H1 (cell line): ENCODE data around the gene CROT. TPM values are rescaled to one million over a fixed set of nuclear protein-coding genes. Genes with fewer than 3 reads are reported as not detected.

Experiments used
- CTCF ChIA-PET: fragments of 300-600 bp; sonication (Branson Sonifier 250); formaldehyde crosslinking; loops from one replicate; lab custom pipeline; 2021; ENCODE audit not compliant: partially characterized antibody; lab: Charles Lee
- POLR2A ChIA-PET: fragments of 300-600 bp; sonication (Branson Sonifier 250); formaldehyde crosslinking; loops from one replicate; lab custom pipeline; 2021; ENCODE audit warnings: inconsistent platforms; ENCODE audit not compliant: partially characterized antibody; lab: Charles Lee
- DNase-seq, 2 experiments: peaks; one replicate each; pipeline versions ENCODE4 v3.0.0 to v3.0.0-alpha.2; 2010 to 2022; ENCODE audit warnings: low spot score in 2 of 2, low read depth in 1 of 2, mixed read lengths in 1 of 2
- FAIRE-seq: peaks from 2 replicates; lab custom pipeline; 2011; peaks lifted over from hg19 to GRCh38; lab: Jason Lieb, UNC
- H2AFZ ChIP-seq: 2 replicates; pipeline ENCODE4 v1.8.1; 2012; ENCODE audit warnings: low read length, inconsistent platforms
- H2AK5ac ChIP-seq: 2 replicates; pipeline ENCODE4 v1.6.1; 2013; ENCODE audit warnings: low read depth, low read length
- H2BK120ac ChIP-seq: replicated peaks from 2 replicates; pipeline ENCODE3; 2013; ENCODE audit warnings: low read depth, low read length, inconsistent platforms
- H2BK12ac ChIP-seq: 2 replicates; pipeline ENCODE4 v1.6.1; 2013; ENCODE audit warnings: low read depth, low read length
- H2BK15ac ChIP-seq: 2 replicates; pipeline ENCODE4 v1.6.1; 2013; ENCODE audit warnings: low read length
- H2BK20ac ChIP-seq: 2 replicates; pipeline ENCODE4 v1.6.1; 2013; ENCODE audit warnings: low read length
- H2BK5ac ChIP-seq: 2 replicates; pipeline ENCODE4 v1.6.1; 2013; ENCODE audit warnings: low read depth, low read length
- H3K14ac ChIP-seq: 2 replicates; pipeline ENCODE4 v1.6.1; 2013; ENCODE audit warnings: inconsistent platforms; ENCODE audit not compliant: insufficient read length
- H3K18ac ChIP-seq: 2 replicates; pipeline ENCODE4 v1.6.1; 2013; ENCODE audit warnings: low read length; ENCODE audit errors: extremely low read depth
- H3K23ac ChIP-seq: 2 replicates; pipeline ENCODE4 v1.6.1; 2013; ENCODE audit warnings: inconsistent platforms; ENCODE audit not compliant: insufficient read length
- H3K23me2 ChIP-seq: 2 replicates; pipeline ENCODE4 v1.6.1; 2013; ENCODE audit warnings: low read depth, low read length
- H3K27ac ChIP-seq: 2 replicates; pipeline ENCODE4 v1.6.1; 2011; ENCODE audit warnings: low read depth, low read length, inconsistent platforms
- H3K27me3 ChIP-seq, 4 experiments: replicated peaks in 1 of 4; 1 replicate in 1 of 4; 2 replicates in 3 of 4; pipeline versions ENCODE4 v1.6.1 to v1.8.1; 2011 to 2013; ENCODE audit warnings: low read length in 3 of 4, mild to moderate bottlenecking in 3 of 4, inconsistent platforms in 2 of 4, mixed read lengths in 2 of 4, moderate library complexity in 1 of 4; ENCODE audit not compliant: control insufficient read depth in 3 of 4, insufficient read depth in 3 of 4; ENCODE audit errors: extremely low read depth in 1 of 4
- H3K36me3 ChIP-seq, 4 experiments: 2 replicates each; pipeline versions ENCODE4 v1.6.1 to v1.8.1; 2011 to 2013; ENCODE audit warnings: mild to moderate bottlenecking in 4 of 4, low read length in 3 of 4, moderate library complexity in 2 of 4, control low read depth in 1 of 4, inconsistent platforms in 1 of 4; ENCODE audit not compliant: insufficient read depth in 4 of 4, control insufficient read depth in 2 of 4
- H3K4ac ChIP-seq: replicated peaks from 2 replicates; pipeline ENCODE3; 2013; ENCODE audit warnings: low read length, low read depth, mixed read lengths, inconsistent platforms; ENCODE audit not compliant: insufficient read length
- H3K4me1 ChIP-seq, 4 experiments: replicated peaks in 1 of 4; 1 replicate in 1 of 4; 2 replicates in 3 of 4; pipeline versions ENCODE4 v1.6.1 to v1.8.1; 2011 to 2013; ENCODE audit warnings: low read length in 3 of 4, inconsistent platforms in 2 of 4, mixed read lengths in 1 of 4; ENCODE audit not compliant: insufficient read depth in 4 of 4, control insufficient read depth in 3 of 4
- H3K4me2 ChIP-seq, 2 experiments: 2 replicates each; pipeline versions ENCODE4 v1.6.1 to v1.8.1; 2011 to 2013; ENCODE audit warnings: low read depth in 2 of 2, low read length in 2 of 2, control low read depth in 1 of 2, inconsistent platforms in 1 of 2, mild to moderate bottlenecking in 1 of 2; ENCODE audit not compliant: insufficient read depth in 1 of 2
- H3K4me3 ChIP-seq, 4 experiments: fragments of 200-600, 300-600 bp in 1 of 4; sonication (generic), shearing (Covaris generic), sonication (Bioruptor Twin) in 1 of 4; 2 replicates each; pipeline versions ENCODE4 v1.5.1 to v1.8.1; 2011 to 2016; ENCODE audit warnings: low read length in 4 of 4, low read depth in 3 of 4, control low read depth in 2 of 4, inconsistent platforms in 2 of 4, mild to moderate bottlenecking in 2 of 4, mixed read lengths in 1 of 4, moderate library complexity in 1 of 4; ENCODE audit not compliant: insufficient read depth in 2 of 4; ENCODE audit errors: extremely low read depth in 1 of 4
- H3K56ac ChIP-seq: replicated peaks from 2 replicates; pipeline ENCODE3; 2013; ENCODE audit warnings: low read depth, mild to moderate bottlenecking, mixed read lengths, low read length, inconsistent platforms; ENCODE audit not compliant: insufficient read length
- H3K79me1 ChIP-seq: 2 replicates; pipeline ENCODE4 v1.6.1; 2013; ENCODE audit warnings: low read depth, low read length, control low read depth
- H3K79me2 ChIP-seq, 2 experiments: 2 replicates each; pipeline versions ENCODE4 v1.6.1 to v1.8.1; 2012 to 2013; ENCODE audit warnings: low read length in 2 of 2, mild to moderate bottlenecking in 2 of 2, inconsistent platforms in 1 of 2; ENCODE audit not compliant: insufficient read depth in 2 of 2, control insufficient read depth in 1 of 2
- H3K9ac ChIP-seq, 4 experiments: replicated peaks in 1 of 4; 1 replicate in 1 of 4; 2 replicates in 3 of 4; pipeline versions ENCODE4 v1.6.1 to v1.8.1; 2011 to 2013; ENCODE audit warnings: low read depth in 3 of 4, low read length in 3 of 4, control low read depth in 2 of 4, mild to moderate bottlenecking in 2 of 4, moderate library complexity in 2 of 4, inconsistent platforms in 1 of 4; ENCODE audit errors: extremely low read depth in 1 of 4
- H3K9me3 ChIP-seq, 2 experiments: 2 replicates each; pipeline versions ENCODE4 v1.6.1 to v1.8.1; 2012 to 2013; ENCODE audit warnings: mild to moderate bottlenecking in 2 of 2, moderate library complexity in 2 of 2, control low read depth in 1 of 2, inconsistent platforms in 1 of 2, low read depth in 1 of 2, low read length in 1 of 2, mixed read lengths in 1 of 2; ENCODE audit not compliant: insufficient read depth in 2 of 2
- H4K20me1 ChIP-seq, 2 experiments: replicated peaks in 1 of 2; 2 replicates each; pipeline versions ENCODE3 to v1.8.1; 2011 to 2013; ENCODE audit warnings: inconsistent platforms in 2 of 2, low read length in 2 of 2, mild to moderate bottlenecking in 1 of 2; ENCODE audit not compliant: insufficient read depth in 2 of 2, control insufficient read depth in 1 of 2
- H4K5ac ChIP-seq: 2 replicates; pipeline ENCODE4 v1.6.1; 2013; ENCODE audit warnings: low read length, low read depth, mixed read lengths, inconsistent platforms; ENCODE audit not compliant: insufficient read length
- H4K8ac ChIP-seq: 2 replicates; pipeline ENCODE4 v1.8.0; 2013; ENCODE audit warnings: mild to moderate bottlenecking, moderate library complexity, low read length, inconsistent platforms; ENCODE audit not compliant: insufficient read depth; ENCODE audit errors: extremely low read depth
- H4K91ac ChIP-seq: replicated peaks from 2 replicates; pipeline ENCODE3; 2013; ENCODE audit warnings: low read length, mixed read lengths, inconsistent platforms; ENCODE audit not compliant: insufficient read length
- WGBS, 2 experiments: shearing (Covaris generic) in 1 of 2; methylation state at CpG; one replicate each; pipeline versions ENCODE4 v1.1.6 to v1.1.7; 2013 to 2015; ENCODE audit warnings: low lambda C conversion rate in 2 of 2, mixed read lengths in 2 of 2, inconsistent platforms in 1 of 2, low coverage in 1 of 2, missing lambda C conversion rate in 1 of 2; ENCODE audit not compliant: insufficient replicate concordance in 2 of 2, insufficient coverage in 1 of 2, insufficient read length in 1 of 2; ENCODE audit errors: extremely low coverage in 1 of 2, missing lambda C conversion rate in 1 of 2; 5-methylcytosine and 5-hydroxymethylcytosine counted together
- polyA plus RNA-seq, 7 experiments: library from polyadenylated mRNA; depleted of rRNA in 3 of 7; stranded (reverse) in 5 of 7; unstranded in 2 of 7; fragments of >200 nt in 5 of 7; fragments of 200-250 nt in 2 of 7; gene quantifications; 1 replicate in 5 of 7; 2 replicates in 1 of 7; 4 replicates in 1 of 7; pipeline versions ENCODE4 v1.2.1 to v1.2.3, GENCODE V29; 2011 to 2013; ENCODE audit warnings: missing spikeins in 2 of 7, mixed read lengths in 2 of 7
- total RNA-seq: library from RNA; stranded (reverse); fragmentation: NEBNext Ultra II Directional; extraction: Animal tissue kit (Norgen Biotek cat#: 25700); gene quantifications from 2 replicates; pipeline ENCODE4 v1.2.1, GENCODE V29; 2021
- TF ChIP-seq, protein P1 (sequence below): IDR thresholded peaks from 2 replicates; pipeline ENCODE4 v1.6.1; 2011; ENCODE audit warnings: low read length, improper control_type of control experiment

The CROT gene
- total and polyA plus RNA-seq, 2 of the 8 experiments (the other 6 are each of a cell fraction or from before 2014, with no cell fraction given): 2.2 to 5.6 TPM

DNA sequence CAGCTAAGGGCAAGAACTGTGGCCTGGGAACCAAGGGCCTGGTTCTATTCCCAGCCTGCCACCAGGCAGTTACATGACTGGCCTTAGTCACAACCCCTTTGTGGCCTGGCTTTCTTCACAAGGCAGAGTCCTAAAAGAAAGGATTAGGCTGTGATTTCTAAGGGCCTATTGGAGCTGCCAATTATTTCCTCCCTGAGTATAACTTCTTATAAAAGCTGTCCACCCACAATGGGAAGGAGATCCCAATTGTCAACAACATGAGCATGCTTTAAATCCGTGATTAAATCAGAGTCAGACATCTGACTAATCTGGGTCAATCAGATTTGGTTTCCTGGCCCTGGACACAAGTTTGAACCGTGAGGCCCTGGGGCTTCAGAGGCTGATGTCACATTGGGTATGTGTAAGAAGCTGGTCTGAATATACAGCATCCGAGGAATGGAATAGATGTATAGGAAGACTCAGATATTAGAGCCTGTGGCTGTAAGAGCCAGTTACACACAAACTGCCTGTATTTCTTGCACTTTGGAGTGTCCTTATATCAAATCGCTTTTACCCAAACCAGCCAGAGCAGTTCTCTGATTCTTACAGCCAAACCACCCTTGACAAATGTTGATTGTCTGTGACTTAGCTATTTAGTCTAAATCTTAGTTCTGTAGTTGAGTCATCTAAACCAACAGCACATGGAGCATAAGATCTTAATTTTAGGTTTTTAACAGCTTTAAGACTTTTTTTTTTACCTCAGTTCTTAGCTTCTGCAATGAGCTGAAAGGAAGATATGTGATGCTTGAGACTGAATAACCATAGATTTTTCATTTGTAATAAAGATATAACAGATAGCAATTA is 68.7 kb downstream of the CROT start:
- no peak overlapping the region for H4K8ac ChIP-seq
- no peaks in the 10 kb centered on the region for H3K79me1 ChIP-seq
- no peak overlapping the region for H2BK120ac ChIP-seq
- H3K27ac ChIP-seq: no peak overlapping the region
- H2BK20ac ChIP-seq: no peak overlapping the region
- no peaks in the 10 kb centered on the region for H3K27me3 ChIP-seq
- no peak overlapping the region for H3K18ac ChIP-seq
- H3K9ac ChIP-seq: no peak overlapping the region
- TF ChIP-seq, protein P1, sequence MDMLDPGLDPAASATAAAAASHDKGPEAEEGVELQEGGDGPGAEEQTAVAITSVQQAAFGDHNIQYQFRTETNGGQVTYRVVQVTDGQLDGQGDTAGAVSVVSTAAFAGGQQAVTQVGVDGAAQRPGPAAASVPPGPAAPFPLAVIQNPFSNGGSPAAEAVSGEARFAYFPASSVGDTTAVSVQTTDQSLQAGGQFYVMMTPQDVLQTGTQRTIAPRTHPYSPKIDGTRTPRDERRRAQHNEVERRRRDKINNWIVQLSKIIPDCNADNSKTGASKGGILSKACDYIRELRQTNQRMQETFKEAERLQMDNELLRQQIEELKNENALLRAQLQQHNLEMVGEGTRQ: no peak
- DNase-seq (no peak), FAIRE-seq (no peak)
- H2BK12ac ChIP-seq: no peak overlapping the region
- H2AFZ ChIP-seq: no peak overlapping the region
- no peak overlapping the region for H3K56ac ChIP-seq
- H3K4me2 ChIP-seq: no peak overlapping the region
- WGBS, 2 experiments: 92% methylated on average over 4 of the region's 4 CpGs; no CpG with 5 or more reads in 1 of the 2 experiments
- H3K23me2 ChIP-seq: no peaks in the 10 kb centered on the region
- CTCF ChIA-PET: interaction anchor here (0.9 to 9.0 kb wide), 10 partner anchors 8 to 473 kb away, joined by 3 to 115 read pairs (median 4); no protein-coding TSS in a partner anchor
- no peak overlapping the region for H3K14ac ChIP-seq
- H3K79me2 ChIP-seq: no peaks in the 10 kb centered on the region
- no peak overlapping the region for H2BK15ac ChIP-seq
- H3K4ac ChIP-seq: no peak overlapping the region
- no peaks in the 10 kb centered on the region for H4K20me1 ChIP-seq
- H3K23ac ChIP-seq: no peak overlapping the region
- POLR2A ChIA-PET: no interaction called here
- no peak overlapping the region for H3K4me3 ChIP-seq
- no peaks in the 10 kb centered on the region for H3K9me3 ChIP-seq
- H4K91ac ChIP-seq: no peak overlapping the region
- no peak overlapping the region for H2AK5ac ChIP-seq
- no peaks in the 10 kb centered on the region for H3K4me1 ChIP-seq
- no peak overlapping the region for H4K5ac ChIP-seq
- no peaks in the 10 kb centered on the region for H3K36me3 ChIP-seq
- no peak overlapping the region for H2BK5ac ChIP-seq
